ELR (cell line): ENCODE data around the gene C11orf52.
"Not testable (repeated sequence)": the region's sequence is repeated elsewhere in the genome, so short reads cannot be mapped to it uniquely, and the experiment has no call there.

Source experiments
- DNase-seq: peaks from one replicate; pipeline ENCODE4 v3.0.0-alpha.2; 2015; ENCODE audit warnings: low read depth

C11orf52 gene

DNA sequence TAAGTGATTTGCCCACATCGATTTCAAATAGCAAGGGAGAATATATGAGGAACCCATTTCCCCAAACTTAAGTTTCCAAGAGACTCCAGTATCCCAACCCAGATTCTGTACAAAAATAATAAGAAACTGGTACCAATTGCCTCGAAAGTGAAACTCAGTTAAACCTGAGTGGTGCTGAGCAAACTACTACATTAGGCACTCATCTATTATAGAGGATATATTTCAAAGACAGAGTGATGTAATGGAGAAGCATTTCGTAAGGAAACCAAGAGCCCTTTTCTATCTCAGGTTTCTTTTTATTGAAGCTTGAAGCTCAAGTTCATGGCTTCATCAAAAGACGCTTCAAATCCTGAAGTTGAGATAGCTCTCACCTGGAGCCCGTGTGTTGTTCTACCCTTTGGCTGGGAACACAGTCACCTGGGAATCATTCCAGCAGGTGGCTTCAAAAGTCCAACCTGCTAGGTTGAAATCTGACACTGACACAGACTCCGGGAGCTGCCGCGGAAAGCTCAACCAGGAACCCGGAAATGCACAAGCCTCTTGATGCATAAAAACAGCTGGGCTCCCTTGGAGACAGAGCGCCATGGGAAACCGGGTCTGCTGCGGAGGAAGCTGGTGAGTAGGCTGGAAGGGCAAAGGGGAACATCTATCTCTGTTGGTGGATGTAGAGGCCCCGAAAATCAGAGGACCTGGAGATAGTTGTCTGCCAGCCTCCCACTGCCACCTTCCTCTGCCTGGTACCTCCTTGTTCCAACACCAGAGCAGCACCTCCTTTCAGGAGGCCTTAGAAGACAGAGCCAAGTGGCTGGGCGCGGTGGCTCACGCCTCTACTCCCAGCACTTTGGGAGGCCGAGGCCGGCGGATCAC lies at the start of gene C11orf52:
Gene C11orf52, plus strand, starts transcription at position 524 of the 867 bp plus-strand sequence. Its CDS starts 60 bp downstream, at position 584.
- DNase-seq: peak; percentile 35

DNA sequence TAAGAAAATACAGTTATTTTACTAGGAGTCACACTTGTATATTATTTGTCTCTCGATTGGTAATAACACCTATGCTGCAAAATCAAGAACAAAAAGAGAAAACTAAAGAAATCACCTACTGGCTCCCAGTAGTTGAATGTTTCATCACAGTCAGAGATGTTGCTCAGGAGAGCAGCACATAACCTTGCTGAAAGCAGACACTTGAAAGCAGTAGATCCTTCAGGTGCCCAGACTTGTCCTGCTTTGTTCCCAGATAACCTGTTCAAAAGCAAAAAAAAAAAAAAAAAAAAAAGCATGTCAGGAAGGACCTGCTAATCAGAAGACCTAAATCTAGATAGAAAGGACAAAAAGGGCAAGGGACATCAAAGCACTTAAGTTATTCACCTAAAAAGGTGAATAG lies 48.6 kb upstream of the C11orf52 start:
- no peak for DNase-seq

DNA sequence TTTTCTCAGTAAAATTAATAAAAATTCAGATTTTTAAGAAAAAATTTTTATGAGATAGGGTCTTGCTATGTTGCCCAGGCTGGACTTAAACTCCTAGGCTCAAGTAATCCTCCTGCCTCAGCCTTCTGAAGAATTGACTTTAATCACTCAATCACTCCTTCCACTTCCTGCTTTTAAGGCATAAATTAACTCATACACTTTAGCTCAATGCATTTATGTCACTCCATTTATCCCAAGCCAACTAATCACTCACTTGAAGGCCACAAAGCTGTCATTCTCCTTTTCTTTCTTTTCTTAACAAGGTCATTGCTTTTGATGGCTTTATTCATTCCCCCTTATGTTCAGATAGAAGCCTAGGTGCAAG lies 48.2 kb upstream of the C11orf52 start:
- DNase-seq: no peak

- DNase-seq: peak; percentile 82
Measured at GRCh38 chr11:111870886-111871692, 47.6 kb upstream of the C11orf52 start, which contains the start of gene ALG9. Gene ALG9, minus strand, starts transcription at chr11:111871581. Its CDS starts 99 bp downstream, at chr11:111871482.

- peak; percentile 12 for DNase-seq
Measured at GRCh38 chr11:111871693-111872161, 47.0 kb upstream of the C11orf52 start.

GRCh38 chr11:111878385-111878848 lies 40.3 kb upstream of the C11orf52 start:
- DNase-seq: no peak

GRCh38 chr11:111878849-111879636 lies 39.7 kb upstream of the C11orf52 start, which contains the start of the genes CFAP68 and FDXACB1:
Gene CFAP68, plus strand, starts transcription at chr11:111879541. Its CDS starts 20 bp downstream, at chr11:111879561.
Gene FDXACB1, minus strand, starts transcription at chr11:111879165. Its CDS starts 33 bp downstream, at chr11:111879132.
- DNase-seq: peak; percentile 98

- no peak for DNase-seq
Measured at GRCh38 chr11:111879637-111879960, 39.1 kb upstream of the C11orf52 start.

DNA sequence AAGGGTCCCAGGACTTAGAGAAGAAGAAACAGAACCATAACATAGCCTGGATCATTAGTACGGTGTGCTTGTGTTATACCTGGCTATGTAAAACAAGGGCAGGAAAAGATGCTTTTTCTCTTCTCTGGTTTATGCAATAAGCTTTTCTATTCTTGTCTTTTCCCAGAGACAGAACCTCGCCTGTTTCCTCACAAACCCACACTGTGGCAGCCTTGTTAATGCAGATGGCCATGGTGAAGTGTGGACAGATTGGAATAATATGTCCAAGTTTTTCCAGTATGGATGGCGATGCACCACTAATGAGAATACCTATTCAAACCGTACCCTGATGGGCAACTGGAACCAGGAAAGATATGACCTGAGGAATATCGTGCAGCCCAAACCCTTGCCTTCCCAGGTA lies 36.5 kb upstream of the C11orf52 start:
- no peak for DNase-seq

DNA sequence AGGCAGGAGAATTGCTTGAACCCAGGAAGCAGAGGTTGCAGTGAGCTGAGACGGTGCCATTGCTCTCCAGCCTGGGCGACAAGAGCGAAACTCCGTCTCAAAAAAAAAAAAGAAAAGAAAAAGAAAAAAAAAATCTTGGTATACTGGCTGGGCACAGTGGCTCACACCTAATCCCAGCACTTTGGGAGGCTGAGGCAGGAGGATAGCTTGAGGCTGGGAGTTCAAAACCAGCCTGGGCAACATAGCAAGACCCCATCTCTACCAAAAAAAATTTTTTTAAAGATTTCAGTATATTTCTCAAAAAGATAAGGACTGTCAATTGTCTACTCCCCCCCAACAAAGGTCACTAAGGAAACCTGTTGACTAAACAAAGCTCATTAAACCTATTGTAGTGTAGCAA lies 33.7 kb upstream of the C11orf52 start:
- DNase-seq: not testable (repeated sequence)

GRCh38 chr11:111886032-111886431 lies 32.7 kb upstream of the C11orf52 start:
- no peak for DNase-seq

DNA sequence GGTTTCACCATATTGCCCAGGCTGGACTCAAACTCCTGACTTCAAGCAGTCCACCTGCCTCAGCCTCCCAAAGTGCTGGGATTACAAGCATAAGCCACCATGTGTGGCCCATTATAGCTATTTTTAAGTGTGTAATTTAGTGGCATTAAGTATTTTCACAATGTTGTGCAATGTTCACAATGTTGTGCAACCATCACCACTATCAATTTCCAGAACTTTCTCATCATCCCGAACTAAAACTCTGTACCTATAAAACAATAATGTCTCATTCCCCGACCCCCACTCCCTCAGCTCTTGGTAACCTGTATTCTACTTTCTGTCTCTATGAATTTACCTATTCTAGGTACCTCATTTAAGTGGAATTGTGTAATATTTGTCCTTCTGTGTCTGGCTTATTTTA lies 31.9 kb upstream of the C11orf52 start:
- no peak for DNase-seq

DNA sequence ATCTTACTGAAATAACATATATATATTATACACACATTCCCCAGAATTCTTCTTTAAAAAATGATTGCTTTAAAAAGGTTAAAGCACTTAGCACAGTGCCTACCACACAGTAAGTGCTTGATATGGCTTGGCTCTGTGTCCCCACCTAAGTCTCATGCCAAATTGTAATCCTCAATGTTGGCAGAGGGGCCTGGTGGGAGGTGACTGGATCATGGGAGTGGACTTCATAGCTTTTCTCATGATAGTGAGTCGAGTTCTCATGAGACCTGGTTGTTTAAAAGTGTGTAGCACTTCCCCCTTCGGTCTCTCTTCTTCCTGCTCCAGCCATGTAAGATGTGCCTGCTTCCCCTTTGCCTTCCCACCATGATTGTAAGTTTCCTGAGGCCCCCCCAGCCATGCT lies 13.3 kb upstream of the C11orf52 start:
- DNase-seq: no peak

DNA sequence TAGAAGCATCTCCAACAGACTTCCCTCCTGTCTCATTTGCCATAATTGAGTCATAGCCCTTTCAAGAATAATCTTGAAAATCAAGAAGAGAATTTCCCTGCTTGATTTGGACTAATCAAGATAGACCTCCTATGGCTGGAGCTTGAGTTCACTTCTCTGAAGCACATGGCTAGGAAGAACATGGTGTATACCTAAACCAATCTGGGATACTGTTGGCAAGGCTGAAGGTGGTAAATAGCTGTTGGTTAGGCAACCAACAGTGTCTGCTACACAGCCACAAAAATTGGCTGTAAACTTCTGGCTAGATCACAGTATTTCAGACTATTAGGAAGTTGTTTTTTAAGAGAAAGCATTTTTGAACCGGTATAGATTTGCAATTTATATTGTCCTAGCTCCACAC lies 12.0 kb upstream of the C11orf52 start:
- no peak for DNase-seq

DNA sequence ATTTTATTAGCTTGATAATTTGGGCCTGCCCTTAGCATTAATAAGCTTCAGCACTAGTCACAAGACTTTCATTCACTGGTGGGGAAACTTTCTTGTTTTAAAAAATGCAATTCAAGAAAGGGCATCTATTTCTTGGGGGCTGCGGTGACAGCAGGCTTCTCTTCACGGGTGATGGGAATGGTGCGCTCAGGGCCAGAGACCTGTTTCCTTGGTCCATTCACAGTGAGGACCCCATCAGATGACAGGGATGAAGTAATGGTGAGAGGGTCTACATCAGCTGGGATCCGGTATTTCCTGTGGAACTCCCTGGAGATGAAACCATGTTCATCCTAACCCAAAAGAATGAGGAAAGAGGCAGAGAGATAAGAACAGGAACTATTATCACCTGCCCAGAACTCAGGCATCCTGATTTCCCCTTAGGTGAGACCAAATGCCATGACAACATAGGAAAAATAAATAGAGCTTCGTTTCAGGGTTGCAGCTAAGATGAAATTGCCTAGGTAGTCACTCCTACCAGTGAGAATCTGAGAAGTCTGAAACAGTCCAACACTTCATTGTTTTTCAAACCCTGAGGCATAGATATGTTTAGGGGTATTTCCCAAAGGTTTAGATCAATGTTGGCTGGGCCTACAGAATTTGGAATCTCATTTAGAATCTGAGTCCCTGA lies 9.9 kb upstream of the C11orf52 start:
- DNase-seq: no peak

DNA sequence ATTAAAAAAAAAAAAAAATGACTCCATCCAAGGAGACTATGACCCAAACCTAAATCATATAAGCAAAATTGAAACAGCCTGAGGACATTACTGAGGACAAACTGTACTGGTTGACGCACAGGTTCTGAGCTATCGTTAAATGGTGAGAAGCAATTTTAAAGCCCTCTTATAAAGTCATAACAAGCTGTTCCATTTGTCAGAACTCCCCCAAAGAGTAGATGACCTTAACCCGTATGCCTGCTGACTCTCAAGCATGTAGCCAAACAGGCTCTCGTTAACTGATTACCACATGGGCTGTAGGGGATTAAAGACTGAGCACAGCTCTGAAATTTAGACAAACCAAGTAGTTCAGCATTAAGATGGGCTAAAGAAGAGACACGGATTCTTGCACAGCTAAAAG lies 9.3 kb upstream of the C11orf52 start:
- no peak for DNase-seq

- no peak for DNase-seq
Measured at GRCh38 chr11:111910676-111911562, 7.8 kb upstream of the C11orf52 start.

- DNase-seq: peak; percentile 40
Measured at GRCh38 chr11:111911563-111912401, 6.9 kb upstream of the C11orf52 start, which contains the start of gene CRYAB. Gene CRYAB, minus strand, starts transcription at chr11:111911770. Its CDS starts 46 bp downstream, at chr11:111911724.

DNA sequence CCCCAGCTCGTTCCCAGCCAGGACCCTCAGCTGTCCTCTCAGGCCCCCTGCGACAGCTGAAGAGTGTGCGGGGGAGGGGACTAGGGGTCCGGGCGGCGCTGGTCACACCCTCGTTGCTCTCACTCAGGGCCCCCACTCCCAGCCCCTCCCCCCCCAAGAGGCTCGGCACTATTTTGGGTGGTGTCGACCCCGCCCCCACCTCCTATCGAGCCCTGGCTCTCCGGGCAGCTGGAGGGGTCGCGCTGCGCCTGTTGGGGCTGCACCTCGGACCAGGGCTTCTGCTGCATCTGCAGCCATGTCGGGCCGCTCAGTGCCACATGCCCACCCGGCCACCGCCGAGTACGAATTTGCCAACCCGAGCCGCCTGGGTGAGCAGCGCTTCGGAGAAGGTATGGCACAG lies 6.2 kb upstream of the C11orf52 start, which contains the start of gene HSPB2:
Gene HSPB2, plus strand, starts transcription at position 200 of the 400 bp plus-strand sequence. Its CDS starts 96 bp downstream, at position 296.
- DNase-seq: no peak
